ENCODE measurements around the gene LRP5. TPM values are rescaled to one million over a fixed set of nuclear protein-coding genes. Genes with fewer than 3 reads are reported as not detected.

The LRP5 gene
- total RNA-seq, 1 donor from 2014 or later, result 42.5 TPM

DNA sequence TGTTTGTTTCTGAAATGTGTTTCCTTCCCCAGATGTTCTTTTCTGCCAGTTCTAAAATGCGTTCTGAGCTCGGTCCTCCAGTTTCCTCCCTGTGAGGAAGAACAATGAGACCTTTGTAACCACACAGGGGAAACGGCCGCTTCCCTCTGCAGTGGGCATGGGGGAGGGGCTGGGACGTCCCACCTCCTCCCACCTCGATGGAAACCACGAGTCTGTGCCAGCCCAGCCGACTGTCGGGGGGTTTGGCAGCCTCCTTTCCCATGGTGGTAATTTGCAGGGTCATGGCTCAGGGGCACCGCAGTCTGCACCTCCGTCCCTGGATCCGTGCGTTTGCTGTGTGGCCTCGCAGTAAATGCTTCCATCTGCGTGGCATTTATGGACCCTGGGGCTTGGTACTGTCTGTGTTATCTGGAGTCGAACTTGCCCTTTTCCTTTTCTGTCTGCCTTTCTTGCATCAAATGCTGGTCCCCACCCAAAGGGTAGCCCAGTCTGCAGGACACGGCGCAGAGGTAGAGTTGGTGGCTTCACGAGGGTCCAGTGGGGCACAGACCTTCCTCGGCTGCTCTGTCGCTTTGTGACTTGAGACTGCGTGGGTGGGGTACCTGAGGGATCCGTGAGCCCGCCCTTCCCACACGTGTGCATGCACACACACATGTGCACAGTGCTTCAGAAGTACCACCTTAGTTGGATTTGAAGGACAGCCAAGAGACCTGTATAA is 16.1 kb downstream of the LRP5 start:
- Histone ChIP-seq H3K27me3 (no peaks in the 10 kb centered on the region), H3K9me3 (no peaks in the 10 kb centered on the region), H3K27ac (no peak overlapping the region), H3K4me3 (no peak overlapping the region), H3K36me3 (no peaks in the 10 kb centered on the region), H3K4me1 (peaks cover 62% of the 10 kb centered on the region)
- DNase-seq (ENCODE audit: extremely low spot score in 2 of 2), result no peak
- TF ChIP-seq POLR2A (IDR thresholded peaks at IDR 0.05) (no peak), POLR2AphosphoS5 (IDR thresholded peaks at IDR 0.05; ENCODE audit: insufficient read depth in 1 of 2, low read depth in 1 of 2) (peak in 1 of 2 donors; percentile 68)
- intact Hi-C loops (cut with DNase I), result no loop called here

DNA sequence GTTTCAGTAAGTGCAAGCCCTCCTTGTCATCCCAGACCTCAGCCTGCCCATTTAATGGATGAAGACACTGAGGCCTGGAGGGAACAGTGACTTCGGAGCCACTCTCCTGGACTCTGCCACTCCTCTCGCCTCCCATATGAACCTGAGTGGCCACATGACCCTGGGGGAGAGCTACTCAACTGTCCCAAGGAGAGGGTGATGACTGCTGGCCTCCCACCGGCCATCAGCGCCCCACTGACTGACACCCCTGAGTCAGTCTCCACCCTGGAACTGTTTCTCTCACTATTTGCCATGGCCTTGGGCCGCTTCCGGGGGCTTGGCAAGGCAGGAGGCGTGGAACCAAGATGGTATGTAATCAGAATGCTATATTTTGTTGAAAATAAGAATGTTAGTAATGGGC is 17.1 kb downstream of the LRP5 start:
- TF ChIP-seq POLR2A (IDR thresholded peaks at IDR 0.05) (no peak), POLR2AphosphoS5 (IDR thresholded peaks at IDR 0.05; ENCODE audit: insufficient read depth in 1 of 2, low read depth in 1 of 2) (no peak)
- TF ChIP-seq, protein P1, sequence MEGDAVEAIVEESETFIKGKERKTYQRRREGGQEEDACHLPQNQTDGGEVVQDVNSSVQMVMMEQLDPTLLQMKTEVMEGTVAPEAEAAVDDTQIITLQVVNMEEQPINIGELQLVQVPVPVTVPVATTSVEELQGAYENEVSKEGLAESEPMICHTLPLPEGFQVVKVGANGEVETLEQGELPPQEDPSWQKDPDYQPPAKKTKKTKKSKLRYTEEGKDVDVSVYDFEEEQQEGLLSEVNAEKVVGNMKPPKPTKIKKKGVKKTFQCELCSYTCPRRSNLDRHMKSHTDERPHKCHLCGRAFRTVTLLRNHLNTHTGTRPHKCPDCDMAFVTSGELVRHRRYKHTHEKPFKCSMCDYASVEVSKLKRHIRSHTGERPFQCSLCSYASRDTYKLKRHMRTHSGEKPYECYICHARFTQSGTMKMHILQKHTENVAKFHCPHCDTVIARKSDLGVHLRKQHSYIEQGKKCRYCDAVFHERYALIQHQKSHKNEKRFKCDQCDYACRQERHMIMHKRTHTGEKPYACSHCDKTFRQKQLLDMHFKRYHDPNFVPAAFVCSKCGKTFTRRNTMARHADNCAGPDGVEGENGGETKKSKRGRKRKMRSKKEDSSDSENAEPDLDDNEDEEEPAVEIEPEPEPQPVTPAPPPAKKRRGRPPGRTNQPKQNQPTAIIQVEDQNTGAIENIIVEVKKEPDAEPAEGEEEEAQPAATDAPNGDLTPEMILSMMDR (IDR thresholded peaks at IDR 0.05), result no peak
- H3K27ac ChIP-seq, result no peak overlapping the region
- no peaks in the 10 kb centered on the region for H3K9me3 ChIP-seq
- H3K27me3 ChIP-seq, result no peaks in the 10 kb centered on the region
- intact Hi-C loops (cut with DNase I), result no loop called here
- no peak for DNase-seq (ENCODE audit: extremely low spot score in 2 of 2)
- H3K36me3 ChIP-seq, result no peaks in the 10 kb centered on the region
- H3K4me3 ChIP-seq, result no peak overlapping the region
- H3K4me1 ChIP-seq, result peaks cover 62% of the 10 kb centered on the region

DNA sequence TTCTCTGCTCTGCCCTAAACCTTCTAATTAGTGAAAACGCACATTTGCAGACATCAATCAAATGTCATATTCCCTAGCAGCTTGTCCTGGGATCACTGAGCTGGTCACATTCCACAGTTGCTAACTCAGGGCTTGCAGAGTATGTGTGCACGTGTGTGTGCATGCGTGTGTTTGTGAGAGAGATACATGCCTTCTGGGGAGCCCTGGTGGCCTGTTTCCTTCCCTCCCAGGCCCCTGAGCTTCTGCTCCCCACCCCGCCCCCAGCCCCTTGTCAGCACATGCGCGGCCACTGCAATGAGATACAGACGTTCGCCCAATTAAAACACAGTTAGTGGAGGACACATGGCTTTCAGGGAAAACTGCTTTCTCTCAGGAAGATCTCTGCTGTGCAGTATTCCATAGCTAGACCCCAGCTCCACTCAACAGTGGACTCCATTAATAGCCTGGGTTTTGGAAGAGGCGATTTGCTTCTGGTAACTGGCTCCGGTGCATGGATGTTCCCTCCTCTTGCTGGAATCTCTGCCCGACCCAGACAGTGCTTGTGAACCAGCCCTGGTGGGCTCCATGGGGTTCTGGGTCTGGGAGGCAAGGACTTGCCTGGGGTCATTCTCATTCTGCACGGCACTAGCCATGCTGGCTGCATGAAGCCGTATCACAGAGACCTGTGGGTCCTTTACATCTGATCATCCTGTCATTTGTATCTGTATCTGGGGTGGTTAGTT is 17.7 kb downstream of the LRP5 start:
- no peak overlapping the region for H3K4me3 ChIP-seq
- no peak for DNase-seq (ENCODE audit: extremely low spot score in 2 of 2)
- intact Hi-C loops (cut with DNase I), result no loop called here
- H3K4me1 ChIP-seq, result peaks cover 56% of the 10 kb centered on the region
- TF ChIP-seq POLR2A (IDR thresholded peaks at IDR 0.05), result no peak
- TF ChIP-seq, protein P1 (IDR thresholded peaks at IDR 0.05), result no peak
- no peak for TF ChIP-seq POLR2AphosphoS5 (IDR thresholded peaks at IDR 0.05; ENCODE audit: insufficient read depth in 1 of 2, low read depth in 1 of 2)
- no peaks in the 10 kb centered on the region for H3K27me3 ChIP-seq
- H3K36me3 ChIP-seq, result no peaks in the 10 kb centered on the region
- no peaks in the 10 kb centered on the region for H3K9me3 ChIP-seq
- H3K27ac ChIP-seq, result no peak overlapping the region

DNA sequence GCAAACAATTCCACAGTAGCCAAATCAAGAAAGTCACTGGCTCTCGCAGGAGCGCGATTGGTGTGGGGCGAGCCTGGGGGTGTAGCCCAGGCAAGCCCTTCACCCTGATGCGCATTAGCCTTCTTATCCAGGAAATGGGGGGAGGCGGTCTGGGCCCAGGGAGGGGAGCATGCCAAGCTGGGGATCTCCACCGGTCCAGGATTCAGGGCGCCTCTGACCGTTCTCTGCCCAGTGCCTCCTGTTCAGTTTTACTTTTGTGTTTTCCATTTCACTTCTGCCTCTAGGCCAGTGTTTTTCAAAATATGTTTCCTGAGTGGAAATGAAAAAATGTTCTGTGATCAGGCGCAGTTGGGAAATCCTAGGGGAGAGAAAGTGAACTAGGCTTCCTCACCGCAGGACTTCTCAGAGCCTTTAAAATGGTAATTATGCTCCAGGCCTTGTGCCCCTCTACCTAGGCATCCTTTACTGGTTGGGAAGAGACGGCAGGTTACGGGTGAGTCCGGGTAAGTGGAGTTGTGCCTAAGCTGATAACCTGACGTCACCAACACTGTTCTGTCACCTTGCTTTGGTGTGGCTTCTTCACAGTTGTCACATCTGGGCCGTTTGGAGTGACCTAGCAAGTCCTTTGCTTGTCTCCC is 18.4 kb downstream of the LRP5 start:
- no peak overlapping the region for H3K27ac ChIP-seq
- intact Hi-C loops (cut with DNase I), result no loop called here
- peaks cover 54% of the 10 kb centered on the region for H3K4me1 ChIP-seq
- no peak overlapping the region for H3K4me3 ChIP-seq
- no peaks in the 10 kb centered on the region for H3K36me3 ChIP-seq
- DNase-seq (ENCODE audit: extremely low spot score in 2 of 2), result no peak
- no peaks in the 10 kb centered on the region for H3K9me3 ChIP-seq
- H3K27me3 ChIP-seq, result no peaks in the 10 kb centered on the region
- TF ChIP-seq POLR2AphosphoS5 (IDR thresholded peaks at IDR 0.05; ENCODE audit: insufficient read depth in 1 of 2, low read depth in 1 of 2) (no peak), POLR2A (IDR thresholded peaks at IDR 0.05) (no peak)
- TF ChIP-seq, protein P1 (IDR thresholded peaks at IDR 0.05), result no peak

DNA sequence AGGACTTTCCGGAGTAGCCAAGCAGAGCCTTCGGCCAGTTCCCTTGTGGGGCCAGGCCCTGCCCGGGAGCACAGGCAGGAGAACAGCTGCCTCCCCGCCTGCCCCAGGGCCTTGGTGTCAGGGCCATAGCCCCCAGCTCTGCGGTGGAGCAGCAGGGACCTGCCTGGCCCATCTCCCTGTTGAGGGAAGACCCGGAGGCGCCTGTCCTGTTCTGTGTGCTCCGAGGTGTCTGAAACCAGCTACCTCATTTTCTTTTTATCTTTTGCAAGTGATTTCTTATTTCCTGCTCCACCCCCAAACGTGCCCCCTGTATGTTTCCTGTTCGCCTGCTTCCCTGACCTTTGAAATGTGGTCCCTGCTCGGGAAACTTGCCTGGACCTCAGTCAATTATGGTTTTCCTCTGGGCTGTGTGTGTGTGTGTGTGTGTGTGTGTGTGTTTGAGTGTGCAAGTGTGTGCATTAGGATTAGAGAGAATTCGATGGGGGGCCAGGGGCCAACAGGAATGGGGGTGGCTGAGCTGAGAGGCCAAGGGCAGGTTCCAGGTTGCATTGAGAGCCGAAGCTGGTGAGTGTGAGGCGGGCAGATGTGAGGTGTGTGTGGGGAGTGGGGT is 19.1 kb downstream of the LRP5 start:
- TF ChIP-seq POLR2AphosphoS5 (IDR thresholded peaks at IDR 0.05; ENCODE audit: insufficient read depth in 1 of 2, low read depth in 1 of 2), result no peak
- intact Hi-C loops (cut with DNase I), result no loop called here
- Histone ChIP-seq H3K27me3 (no peaks in the 10 kb centered on the region), H3K36me3 (no peaks in the 10 kb centered on the region), H3K9me3 (no peaks in the 10 kb centered on the region), H3K4me3 (no peak overlapping the region), H3K4me1 (peaks cover 53% of the 10 kb centered on the region), H3K27ac (no peak overlapping the region)
- no peak for DNase-seq (ENCODE audit: extremely low spot score in 2 of 2)

Data from vagina (tissue), 2 donors.